Left forelimb (tissue), 1 donor: ENCODE results near the gene PPP1R2.
"Not testable (repeated sequence)": the region's sequence is repeated elsewhere in the genome, so short reads cannot be mapped to it uniquely, and the experiment has no call there.

Source experiments
- DNase-seq: peaks from one replicate; pipeline ENCODE4 v3.0.0-alpha.2; 2018; ENCODE audit warnings: low spot score

Gene PPP1R2

DNA sequence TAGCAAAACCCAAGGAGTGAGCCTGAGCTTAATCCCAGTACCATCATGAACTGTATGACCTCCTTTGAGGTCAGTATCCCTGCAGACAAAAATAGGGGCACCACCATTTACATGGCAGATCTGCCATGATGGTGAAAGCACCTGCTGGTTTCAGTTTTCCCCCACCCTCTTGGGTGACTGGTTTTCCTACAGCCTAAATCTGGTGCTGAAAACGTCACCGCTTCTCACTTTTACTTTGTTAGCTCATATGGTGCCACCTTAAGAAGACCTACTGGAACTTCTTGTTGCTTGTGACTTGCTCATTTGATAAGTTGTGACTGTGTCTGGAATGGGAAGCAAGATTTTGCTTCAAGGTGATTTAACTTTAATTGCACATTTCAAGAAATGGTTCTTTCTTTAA is 5.1 kb downstream of the PPP1R2 start:
- DNase-seq: no peak

DNA sequence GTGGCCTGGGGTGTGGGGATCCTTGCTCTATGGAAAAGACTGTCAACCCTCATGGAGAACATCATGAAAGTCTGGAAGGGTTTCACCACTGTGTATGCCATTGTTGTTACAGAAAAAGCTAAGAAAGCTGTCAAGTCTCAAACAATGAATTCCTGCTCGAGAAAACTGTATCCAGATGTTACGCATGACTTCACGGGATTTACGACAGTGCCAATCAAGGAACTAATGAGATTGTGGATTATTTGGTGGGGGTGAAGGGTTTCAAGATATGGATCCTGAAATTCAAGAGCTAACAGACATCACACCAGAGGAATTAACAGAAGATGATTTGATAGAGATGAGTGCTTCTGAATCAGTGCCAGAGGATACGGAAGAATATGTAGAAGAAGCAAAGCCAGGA is 7.8 kb downstream of the PPP1R2 start:
- DNase-seq: no peak

DNA sequence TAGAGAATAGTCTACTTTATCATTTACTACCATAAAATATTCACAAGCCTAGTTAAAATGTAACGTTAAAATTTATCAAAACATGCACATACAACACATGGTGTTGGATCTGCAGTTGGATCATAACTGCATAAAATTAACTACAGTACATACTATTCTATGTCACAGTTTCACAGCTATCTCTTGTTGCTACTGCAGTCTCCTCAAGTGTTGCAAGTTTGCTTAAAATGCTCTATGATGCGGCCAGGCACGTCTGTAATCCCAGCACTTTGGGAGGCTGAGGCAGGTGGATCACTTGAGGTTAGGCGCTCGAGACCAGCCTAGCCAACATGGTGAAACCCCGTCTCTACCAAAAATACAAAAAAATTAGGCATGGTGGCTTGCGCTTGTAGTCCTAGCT is 10.3 kb downstream of the PPP1R2 start:
- no peak for DNase-seq

DNA sequence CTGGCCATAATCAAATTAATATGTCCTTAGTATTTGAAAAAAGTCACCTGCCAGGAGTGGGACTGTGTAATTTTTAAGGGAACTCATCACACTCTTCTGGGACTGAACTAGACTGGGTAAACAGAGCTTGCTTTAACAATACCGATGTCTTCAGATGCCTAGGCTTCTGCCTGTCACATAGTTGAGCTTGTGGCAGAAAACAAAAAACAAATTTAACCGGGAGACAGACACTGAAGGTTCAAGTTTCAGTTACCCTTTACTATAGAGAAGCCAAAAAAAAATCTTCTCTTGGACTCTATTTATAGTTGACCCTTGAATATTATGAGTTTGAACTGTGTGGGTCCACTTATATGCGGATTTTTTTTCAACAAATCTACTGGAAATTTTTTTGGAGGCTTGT is 10.8 kb downstream of the PPP1R2 start:
- DNase-seq: no peak

DNA sequence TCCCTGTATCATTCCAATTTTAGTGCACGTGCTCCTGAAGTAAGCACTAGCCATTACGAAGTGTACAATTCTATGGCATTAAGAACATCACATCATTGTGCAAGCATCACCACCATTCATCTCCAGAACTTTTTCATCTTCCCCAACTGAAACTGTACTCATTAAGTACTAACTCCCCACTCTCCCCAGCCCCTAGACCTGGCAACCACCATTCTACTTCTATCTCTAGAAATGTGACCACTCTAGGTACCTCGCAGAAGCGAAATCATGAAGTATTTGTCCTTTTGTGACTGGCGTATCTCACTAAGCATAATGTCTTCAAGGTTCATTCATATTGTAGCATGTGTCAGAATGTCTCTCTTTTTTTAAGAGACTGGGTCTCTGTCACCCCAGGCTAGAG is 11.4 kb downstream of the PPP1R2 start:
- no peak for DNase-seq

DNA sequence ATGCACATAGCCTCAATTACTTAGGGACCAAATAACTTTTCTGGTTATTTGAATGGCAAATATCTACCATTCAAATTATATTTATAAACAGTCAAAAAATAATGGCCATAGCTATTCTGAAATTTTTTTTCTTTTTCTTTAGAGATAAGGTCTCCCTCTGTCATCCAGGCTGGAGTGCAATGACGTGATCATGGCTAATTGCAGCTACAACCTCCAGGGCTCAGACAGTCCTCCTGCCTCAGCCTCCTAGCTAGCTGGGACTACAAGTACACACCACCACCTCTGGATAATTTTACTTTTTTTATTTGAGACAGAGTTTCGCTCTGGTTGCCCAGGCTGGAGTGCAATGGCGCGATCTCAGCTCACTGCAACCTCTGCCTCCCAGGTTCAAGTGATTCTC is 16.6 kb downstream of the PPP1R2 start:
- no peak for DNase-seq

DNA sequence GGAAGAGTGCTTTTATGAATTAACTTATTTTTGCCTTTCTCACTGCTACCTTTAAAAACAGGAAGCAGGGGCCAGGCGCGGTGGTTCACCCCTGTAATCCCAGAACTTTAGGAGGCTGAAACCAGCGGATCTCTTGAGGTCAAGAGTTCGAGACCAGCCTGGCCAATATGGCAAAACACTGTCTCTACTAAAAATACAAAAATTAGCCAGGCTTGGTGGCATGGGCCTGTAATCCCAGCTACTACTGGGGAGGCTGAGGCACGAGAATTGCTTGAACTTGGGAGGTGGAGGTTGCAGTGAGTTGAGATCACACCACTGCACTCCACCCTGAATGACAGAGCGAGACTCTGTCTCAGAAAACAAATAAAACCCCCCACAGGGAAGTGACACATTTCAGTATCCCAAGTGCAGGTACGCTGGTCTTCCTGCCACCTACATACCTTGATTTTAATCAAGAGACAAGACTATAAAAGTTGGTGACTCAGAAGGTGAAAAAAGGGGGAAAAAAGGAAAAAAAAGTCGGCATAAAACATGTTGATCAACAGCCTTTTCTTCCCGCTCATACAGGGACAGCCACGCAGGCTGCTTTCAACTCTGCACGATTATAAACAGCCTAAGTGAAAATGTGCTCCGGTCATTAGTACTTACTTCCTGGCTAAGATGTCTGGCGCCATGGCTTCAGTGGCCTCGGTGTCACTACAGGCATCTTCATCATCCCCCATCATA is 18.8 kb downstream of the PPP1R2 start:
- no peak for DNase-seq

DNA sequence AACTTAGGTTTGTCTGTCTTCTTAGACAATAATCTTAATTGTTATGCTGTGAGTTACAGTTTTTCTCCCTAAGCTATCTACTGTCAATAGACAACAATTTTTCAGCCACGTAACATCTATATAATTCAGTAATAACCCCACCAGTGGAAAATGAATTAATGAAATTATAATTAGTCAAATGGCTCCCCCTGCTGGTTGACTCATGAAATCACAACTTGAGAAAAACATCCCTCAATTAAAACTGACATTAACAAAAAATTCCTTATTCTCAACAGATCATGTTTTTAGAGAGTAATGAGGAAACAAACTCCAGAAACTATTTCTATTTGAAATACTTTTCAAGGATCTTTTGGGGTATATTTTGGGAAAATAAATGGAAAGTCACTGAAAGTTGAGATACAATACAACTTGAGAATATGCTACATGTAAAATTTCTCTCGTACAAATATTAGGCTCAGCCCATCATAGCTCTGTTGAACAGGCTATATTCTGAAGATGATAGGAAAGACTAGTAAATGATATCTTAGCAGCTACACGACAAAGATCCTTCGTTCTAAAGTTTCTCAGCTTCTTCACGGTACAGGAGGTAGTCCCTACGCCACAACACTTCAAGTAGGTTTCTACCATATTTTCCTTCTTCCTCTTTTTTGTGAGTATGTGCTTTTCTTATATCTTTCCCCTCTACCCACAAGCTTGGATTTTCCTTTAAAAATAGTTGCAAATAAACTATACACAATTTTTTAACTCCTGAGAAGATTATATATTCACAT is 20.7 kb downstream of the PPP1R2 start:
- no peak for DNase-seq

DNA sequence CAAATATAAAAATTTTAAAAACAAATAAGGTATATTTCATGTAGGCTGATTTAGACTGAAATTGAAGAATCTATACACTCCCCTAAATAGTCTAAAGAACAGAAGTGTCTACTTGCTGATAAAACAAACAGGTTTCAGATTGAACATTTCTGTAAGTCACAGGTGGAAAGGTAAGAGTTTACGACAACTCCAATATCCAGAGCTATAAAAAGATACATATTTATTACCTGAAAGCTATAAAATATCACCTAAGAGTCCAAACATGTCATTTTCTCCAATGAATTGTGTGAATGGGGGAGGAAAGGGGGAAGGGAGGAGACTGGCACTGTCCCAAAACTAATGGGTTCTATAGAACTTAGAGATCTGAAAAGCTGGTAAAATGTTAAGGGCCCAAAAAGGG is 26.1 kb downstream of the PPP1R2 start:
- DNase-seq: no peak

DNA sequence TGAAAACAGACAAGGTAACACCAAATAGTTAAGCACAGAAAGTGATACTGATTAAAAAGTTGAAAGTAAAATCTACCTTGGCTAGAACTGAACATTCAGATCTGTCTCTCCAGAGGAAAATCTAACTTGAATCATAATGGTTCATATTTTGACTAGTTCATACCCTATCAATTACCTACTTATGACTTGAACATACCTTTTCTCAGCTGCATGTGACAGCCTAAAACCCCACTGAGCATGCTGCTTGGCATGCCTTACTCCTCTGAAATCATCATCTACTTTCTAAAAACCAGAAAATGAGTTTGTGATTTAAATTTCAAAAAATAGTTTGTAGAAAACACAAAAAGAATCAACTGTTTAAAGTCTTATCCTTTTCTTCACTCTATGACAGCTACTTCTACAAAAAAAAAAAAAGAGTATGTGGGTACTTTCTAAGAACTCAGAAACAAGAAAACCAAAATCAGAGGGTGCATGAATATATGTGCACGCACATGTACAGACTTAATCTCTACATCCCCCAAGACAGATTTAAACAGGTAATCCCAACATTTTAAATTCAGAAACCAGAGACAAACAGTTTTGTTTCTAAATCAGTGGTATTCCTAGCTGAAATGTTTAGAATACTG is 28.4 kb downstream of the PPP1R2 start:
- not testable (repeated sequence) for DNase-seq

DNA sequence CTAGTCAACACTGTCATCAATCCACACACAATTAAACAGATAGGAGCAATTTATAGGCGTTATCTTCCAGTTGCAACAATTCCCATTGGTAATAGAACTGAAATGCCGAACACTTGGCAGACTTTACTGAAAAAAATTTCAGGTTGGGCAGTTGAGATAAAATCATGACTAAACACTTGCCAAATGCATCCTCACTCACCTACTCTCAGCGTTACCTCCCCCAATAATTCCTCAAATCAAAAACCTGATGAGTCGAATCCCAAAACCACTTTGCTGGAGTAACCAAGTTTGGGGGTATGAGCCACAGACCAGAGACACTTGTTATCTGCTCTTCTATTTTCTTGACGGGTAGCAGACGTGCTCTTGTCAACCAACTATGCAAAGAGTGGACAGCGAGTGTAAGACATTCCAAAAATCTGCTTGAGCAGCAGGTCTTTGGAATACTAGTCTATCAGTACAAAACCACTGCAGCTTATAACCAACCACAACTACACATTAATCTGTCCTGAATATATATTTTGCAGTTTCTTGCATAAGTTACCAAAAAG is 30.3 kb downstream of the PPP1R2 start:
- DNase-seq: no peak

DNA sequence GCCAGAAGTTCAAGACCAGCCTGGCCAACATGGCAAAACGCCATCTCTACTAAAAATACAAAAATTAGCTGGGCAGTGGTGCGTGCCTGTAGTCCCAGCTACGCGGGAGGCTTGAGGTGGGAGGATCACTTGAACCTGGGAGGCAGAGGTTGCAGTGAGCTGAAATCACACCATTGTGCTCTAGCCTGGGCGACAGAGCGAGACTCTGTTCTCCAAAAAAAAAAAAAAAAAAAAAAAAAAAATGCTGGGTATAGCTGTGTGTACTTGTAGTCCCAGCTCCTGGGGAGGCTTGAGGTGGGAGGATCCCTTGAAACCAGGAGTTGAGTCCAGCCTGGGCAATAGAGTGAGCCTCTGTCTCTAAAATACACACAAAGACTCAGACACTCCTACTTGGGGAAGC is 32.0 kb downstream of the PPP1R2 start:
- DNase-seq: no peak

DNA sequence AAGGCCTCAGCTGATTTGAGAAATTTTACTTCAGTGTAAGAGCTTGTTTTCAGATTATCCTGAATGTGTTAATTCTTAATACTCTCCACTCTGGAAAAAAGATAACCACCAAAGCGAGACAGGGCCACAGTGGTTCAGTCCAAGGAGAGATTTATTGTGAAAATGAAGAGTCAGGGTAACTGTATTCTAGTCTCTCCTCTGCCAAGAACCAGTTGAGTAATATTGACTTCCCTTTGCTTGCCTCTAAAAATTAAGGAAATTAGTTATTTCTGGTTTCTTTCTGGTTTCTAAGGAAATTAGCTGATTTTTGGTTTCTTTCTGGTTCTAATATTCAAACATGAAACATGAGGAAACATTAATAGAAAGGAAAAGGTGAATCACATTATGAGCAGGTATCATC is 34.9 kb downstream of the PPP1R2 start:
- DNase-seq: no peak

DNA sequence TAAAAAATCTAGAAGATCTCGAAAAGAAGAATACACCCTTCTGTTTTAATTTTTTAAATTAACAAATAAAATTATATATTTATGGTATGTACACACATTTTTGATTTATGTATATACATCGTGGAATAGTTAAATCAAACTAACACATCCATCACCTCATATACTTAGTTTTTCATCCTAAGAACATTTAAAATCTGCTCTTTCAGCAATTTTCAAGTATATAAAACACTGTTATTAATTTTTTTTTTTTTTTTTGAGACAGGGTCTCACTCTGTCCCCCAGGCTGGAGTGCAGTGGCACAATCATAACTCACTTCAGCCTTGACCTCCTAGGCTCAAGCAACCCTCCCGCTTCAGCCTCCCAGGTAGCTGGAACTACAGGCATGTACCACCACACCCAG is 67.5 kb downstream of the PPP1R2 start:
- DNase-seq: no peak

DNA sequence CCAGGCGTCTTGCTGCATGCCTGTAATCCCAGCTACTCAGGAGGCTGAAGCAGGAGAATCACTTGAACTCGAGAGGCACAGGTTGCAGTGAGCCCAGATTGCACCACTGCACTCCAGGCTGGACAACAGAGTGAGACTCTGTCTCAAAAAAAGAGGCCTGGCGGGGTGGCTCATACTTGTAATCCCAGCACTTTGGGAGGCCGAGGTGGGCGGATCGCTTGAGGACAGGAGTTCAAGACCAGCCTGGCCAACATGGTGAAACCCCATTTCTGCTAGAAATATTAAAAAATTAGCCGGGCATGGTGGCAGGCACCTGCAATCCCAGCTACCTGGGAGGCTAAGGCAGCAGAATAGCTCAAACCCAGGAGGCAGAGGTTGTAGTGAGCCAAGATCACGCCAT is 68.0 kb downstream of the PPP1R2 start:
- DNase-seq: not testable (repeated sequence)

DNA sequence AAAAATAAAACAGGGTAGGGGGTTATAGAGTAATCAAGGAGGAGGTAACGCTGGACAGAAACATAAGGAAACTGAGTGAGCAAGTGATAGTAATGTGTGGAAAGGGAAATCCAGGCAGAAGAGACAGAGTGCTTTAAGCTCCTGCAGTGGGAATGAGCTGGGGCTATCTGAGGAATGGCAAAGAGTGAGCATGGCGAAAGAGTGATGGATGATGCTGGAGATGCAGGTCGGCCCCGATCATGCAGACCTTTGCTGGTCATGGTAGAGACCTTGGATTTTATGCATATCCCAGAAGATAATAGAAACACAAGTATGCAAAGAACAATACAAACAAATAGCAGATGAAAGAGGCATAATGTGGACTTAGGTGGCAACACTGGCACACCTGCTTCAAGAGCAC is 74.3 kb downstream of the PPP1R2 start:
- no peak for DNase-seq

DNA sequence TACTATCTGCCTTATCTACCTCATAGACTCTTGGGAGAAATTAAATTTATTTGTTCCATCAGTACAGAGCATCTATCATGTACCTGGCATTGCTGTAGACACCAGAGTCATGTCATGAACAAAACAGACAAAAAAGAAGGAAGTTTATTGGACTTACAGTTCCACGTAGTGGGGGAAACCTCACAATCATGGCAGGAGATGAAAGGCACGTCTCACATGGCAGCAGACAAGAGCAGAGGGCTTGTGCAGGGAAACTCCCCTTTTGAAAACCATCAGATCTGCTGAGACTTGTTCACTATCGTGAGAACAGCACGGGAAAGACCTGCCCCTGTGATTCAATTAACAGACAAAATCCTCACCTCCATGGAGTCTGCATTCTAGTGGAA is 74.7 kb downstream of the PPP1R2 start:
- DNase-seq: no peak

DNA sequence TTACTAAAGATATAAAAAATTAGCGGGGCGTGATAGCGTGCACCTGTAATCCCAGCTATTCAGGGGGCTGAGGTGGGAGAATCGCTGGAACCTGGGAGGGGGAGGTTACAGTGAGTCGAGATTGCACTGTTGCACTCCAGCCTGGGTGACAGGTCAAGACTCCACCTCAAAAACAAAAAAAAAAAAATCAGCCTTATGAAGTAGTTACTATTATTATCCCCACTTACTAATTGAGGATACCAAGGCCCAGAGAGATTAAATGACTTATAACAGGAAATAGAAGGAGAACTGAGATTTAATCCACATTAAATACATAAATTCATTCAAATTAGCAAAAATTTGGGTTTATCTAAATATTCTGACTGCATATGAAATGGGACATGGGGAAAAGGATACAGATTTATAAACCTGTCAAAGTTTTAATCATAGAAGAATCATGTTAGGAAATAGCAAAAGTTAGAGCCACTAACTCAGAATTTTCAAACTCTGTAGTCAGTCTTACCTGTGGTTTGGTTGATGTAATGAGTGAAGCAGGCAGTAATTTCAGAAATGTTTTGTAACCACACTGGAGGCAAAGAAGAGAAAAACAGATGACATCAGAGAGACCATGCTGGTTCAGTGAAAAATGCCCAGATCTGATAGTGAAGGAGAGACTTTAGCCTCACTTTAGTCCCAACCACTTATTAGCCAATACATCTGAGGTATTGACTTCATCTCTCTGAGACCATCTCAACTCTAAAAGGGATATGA is 75.3 kb downstream of the PPP1R2 start:
- DNase-seq: no peak

DNA sequence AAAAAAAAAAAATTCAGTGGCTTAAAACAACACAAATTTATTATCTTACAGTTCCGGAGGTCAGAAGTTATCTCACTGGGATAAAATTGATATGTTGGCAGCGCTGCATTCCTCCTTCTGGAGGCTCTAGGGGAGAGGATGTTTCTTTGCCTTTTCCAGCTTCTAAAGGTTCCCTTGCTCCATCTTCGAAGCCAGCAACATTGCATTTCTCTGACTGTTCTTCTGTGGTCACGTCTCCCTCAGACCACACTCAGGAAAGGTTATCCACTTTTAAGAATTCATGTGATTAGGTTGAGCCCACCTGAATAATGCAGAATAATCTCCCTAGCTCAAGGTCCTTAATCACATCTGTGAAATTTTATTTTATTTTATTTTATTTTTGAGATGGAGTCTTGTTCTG is 76.9 kb downstream of the PPP1R2 start:
- DNase-seq: no peak
